Neural progenitor cell (in vitro differentiated cells): Measurements from ENCODE around the gene CDC37L1.

Experiments
- CTCF ChIP-seq: fragments of 200-600 bp; sonication (generic); IDR thresholded peaks from 2 replicates; pipeline ENCODE4 v1.5.1; 2017; ENCODE audit warnings: antibody characterized with exemption, mild to moderate bottlenecking
- EZH2 ChIP-seq: fragments of 200-600 bp; sonication (generic); IDR thresholded peaks from 2 replicates; pipeline ENCODE4 v1.6.1; 2017; ENCODE audit warnings: antibody characterized with exemption, mild to moderate bottlenecking, moderate library complexity
- EZH2phosphoT487 ChIP-seq: fragments of 200-600 bp; sonication (generic); IDR thresholded peaks from 2 replicates; pipeline ENCODE4 v1.6.1; 2017; ENCODE audit warnings: antibody characterized with exemption

- TF ChIP-seq CTCF (no peak), EZH2 (no peak), EZH2phosphoT487 (no peak)
Observed at GRCh38 chr9:4684820-4685219, 5.5 kb downstream of the CDC37L1 start.
